WTC11 (cell line): ENCODE measurements around the gene ABHD12. TPM values are rescaled to one million over a fixed set of nuclear protein-coding genes. Genes with fewer than 3 reads are reported as not detected.

Experiments used
- ATAC-seq: fragments of 200-7000 bp; cut with Tn5 transposase; 2 replicates; pipeline ENCODE4 v1.10.0; 2021; ENCODE audit warnings: mild to moderate bottlenecking, moderate library complexity
- CTCF ChIA-PET: fragments of 300-600 bp; sonication (Branson Sonifier 250); formaldehyde crosslinking; loops from one replicate; lab custom pipeline; 2021; ENCODE audit warnings: antibody characterized with exemption; lab: Charles Lee
- POLR2A ChIA-PET: fragments of 350-600 bp; sonication (Branson Sonifier 250); formaldehyde crosslinking; loops from one replicate; lab custom pipeline; 2021; ENCODE audit warnings: antibody characterized with exemption; lab: Charles Lee
- DNase-seq: peaks from one replicate; pipeline ENCODE4 v3.0.0; 2021; ENCODE audit warnings: low spot score
- H3K27ac Mint-ChIP-seq: 2 replicates; pipeline ENCODE4 v1.8.0; 2021; ENCODE audit warnings: mixed read lengths
- H3K27me3 Mint-ChIP-seq: 2 replicates; pipeline ENCODE4 v1.8.0; 2021; ENCODE audit warnings: low read depth, mild to moderate bottlenecking, moderate library complexity, mixed read lengths
- H3K36me3 Mint-ChIP-seq: 2 replicates; pipeline ENCODE4 v1.8.0; 2021; ENCODE audit warnings: mixed read lengths
- H3K4me1 Mint-ChIP-seq: 2 replicates; pipeline ENCODE4 v1.8.0; 2022; ENCODE audit warnings: mixed read lengths
- H3K4me3 Mint-ChIP-seq: 2 replicates; pipeline ENCODE4 v1.8.0; 2021; ENCODE audit warnings: mild to moderate bottlenecking, moderate library complexity, mixed read lengths
- H3K9me3 Mint-ChIP-seq: 2 replicates; pipeline ENCODE4 v1.8.0; 2021; ENCODE audit warnings: mixed read lengths
- CREM ChIP-seq: sonication (generic); formaldehyde crosslinking; IDR thresholded peaks from 2 replicates; pipeline ENCODE4 v1.8.1; 2022; ENCODE audit warnings: mild to moderate bottlenecking, missing genetic modification reagents, moderate library complexity
- FOXP1 ChIP-seq: sonication (generic); formaldehyde crosslinking; IDR thresholded peaks from 2 replicates; pipeline ENCODE4 v1.8.0; 2022; ENCODE audit warnings: missing genetic modification reagents, mild to moderate bottlenecking, moderate library complexity, borderline replicate concordance
- JAZF1 ChIP-seq: fragments of 250-450 bp; sonication (Bioruptor Pico); IDR thresholded peaks from 2 replicates; pipeline ENCODE4 v1.9.0; 2021; ENCODE audit warnings: moderate library complexity, mild to moderate bottlenecking, inconsistent platforms
- MYBL2 ChIP-seq: sonication (generic); formaldehyde crosslinking; IDR thresholded peaks from 2 replicates; pipeline ENCODE4 v1.8.1; 2023; ENCODE audit warnings: mild to moderate bottlenecking, moderate library complexity, missing genetic modification reagents
- NFE2L1 ChIP-seq: sonication (generic); formaldehyde crosslinking; IDR thresholded peaks from 2 replicates; pipeline ENCODE4 v1.8.1; 2023; ENCODE audit warnings: missing genetic modification reagents
- OVOL2 ChIP-seq: fragments of 250-450 bp; sonication (Bioruptor Pico); IDR thresholded peaks from 2 replicates; pipeline ENCODE4 v1.9.0; 2021; ENCODE audit warnings: mild to moderate bottlenecking, borderline replicate concordance
- TEAD1 ChIP-seq: sonication (generic); formaldehyde crosslinking; IDR thresholded peaks from 2 replicates; pipeline ENCODE4 v1.8.0; 2022; ENCODE audit warnings: mild to moderate bottlenecking, missing genetic modification reagents
- TEAD4 ChIP-seq: sonication (generic); formaldehyde crosslinking; IDR thresholded peaks from 2 replicates; pipeline ENCODE4 v1.8.0; 2022; ENCODE audit warnings: mild to moderate bottlenecking, missing genetic modification reagents
- ZNF317 ChIP-seq: sonication (generic); formaldehyde crosslinking; IDR thresholded peaks from 2 replicates; pipeline ENCODE4 v1.8.1; 2023; ENCODE audit warnings: low read depth, mild to moderate bottlenecking, moderate library complexity, missing genetic modification reagents, borderline replicate concordance
- total RNA-seq: library from RNA; stranded (reverse); gene quantifications from 3 replicates; pipeline ENCODE4 v1.2.3, GENCODE V29; 2021
- TF ChIP-seq, protein P1 (sequence below): fragments of 200-600 bp; IDR thresholded peaks from 2 replicates; pipeline ENCODE4 v1.8.0; 2022; ENCODE audit warnings: antibody characterized with exemption
- TF ChIP-seq, protein P2 (sequence below): sonication (generic); formaldehyde crosslinking; IDR thresholded peaks from 2 replicates; pipeline ENCODE4 v1.8.0; 2022; ENCODE audit warnings: missing genetic modification reagents
- TF ChIP-seq, protein P3 (sequence below): fragments of 250-450 bp; sonication (Bioruptor Pico); IDR thresholded peaks from 2 replicates; pipeline ENCODE4 v1.9.0; 2021; ENCODE audit warnings: moderate library complexity, mild to moderate bottlenecking, inconsistent platforms, borderline replicate concordance
- TF ChIP-seq, protein P4 (sequence below): sonication (generic); formaldehyde crosslinking; IDR thresholded peaks from 2 replicates; pipeline ENCODE4 v1.8.0; 2023; ENCODE audit warnings: missing genetic modification reagents
- TF ChIP-seq, protein P5 (sequence below): sonication (generic); formaldehyde crosslinking; IDR thresholded peaks from 2 replicates; pipeline ENCODE4 v1.8.1; 2023; ENCODE audit warnings: mild to moderate bottlenecking, missing genetic modification reagents, borderline replicate concordance
- TF ChIP-seq, protein P6 (sequence below): sonication (generic); formaldehyde crosslinking; IDR thresholded peaks from 2 replicates; pipeline ENCODE4 v1.8.0; 2023; ENCODE audit warnings: missing genetic modification reagents, mild to moderate bottlenecking, borderline replicate concordance
- TF ChIP-seq, protein P7 (sequence below): fragments of 250-450 bp; sonication (Bioruptor Pico); IDR thresholded peaks from 2 replicates; pipeline ENCODE4 v1.9.0; 2021; ENCODE audit warnings: mild to moderate bottlenecking

The ABHD12 gene
- total RNA-seq, 1 experiment from 2014 or later: 63.1 TPM

DNA sequence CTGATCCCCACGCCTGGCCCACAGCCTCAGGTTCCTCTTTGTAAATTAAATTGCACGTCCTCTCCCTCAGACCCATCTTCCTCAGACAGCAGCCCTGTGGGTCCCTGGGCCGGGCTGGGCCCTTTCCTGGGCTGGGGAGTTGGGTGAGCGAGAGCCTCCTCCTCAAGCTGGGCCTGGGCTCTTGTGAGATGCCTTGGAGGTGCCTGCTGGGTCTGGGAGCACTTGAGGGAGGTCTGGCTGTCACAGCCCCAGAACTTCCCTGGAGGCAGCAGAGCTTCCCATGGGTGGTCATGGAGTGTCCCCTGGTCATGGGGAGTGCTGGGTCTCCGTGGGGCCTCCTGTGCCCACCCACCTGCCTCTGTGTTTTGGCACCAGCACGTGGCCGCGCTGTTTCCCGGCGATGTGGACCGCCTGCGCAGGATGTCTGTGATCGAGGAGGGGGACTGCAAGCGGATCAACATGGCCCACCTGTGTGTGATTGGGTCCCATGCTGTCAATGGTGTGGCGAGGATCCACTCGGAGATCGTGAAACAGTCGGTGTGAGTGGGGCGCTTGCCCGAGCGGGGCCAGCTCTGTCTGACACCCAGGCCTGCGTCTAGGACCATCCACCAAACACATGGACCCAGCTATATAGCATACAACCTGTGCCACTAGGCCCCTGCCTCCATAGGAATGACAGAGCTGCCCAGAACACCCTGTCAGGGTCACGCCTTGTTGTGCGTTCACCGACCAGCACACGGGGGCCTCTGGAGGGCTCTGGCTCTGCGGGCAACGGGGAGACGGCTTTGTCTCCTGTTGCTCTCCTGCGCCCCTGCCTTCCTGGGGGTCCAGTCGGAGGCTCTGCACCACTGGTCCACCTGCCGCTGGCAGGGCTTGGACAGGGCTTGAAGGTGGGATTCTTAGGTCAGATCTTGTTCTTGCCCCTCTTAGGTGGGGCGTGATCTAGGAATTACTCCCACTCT lies 109.8 kb downstream of the ABHD12 start:
- H3K36me3 Mint-ChIP-seq: peaks cover 33% of the 10 kb centered on the region
- DNase-seq (peak; percentile 6), ATAC-seq (no peak)
- H3K27ac Mint-ChIP-seq: no peak overlapping the region
- CTCF ChIA-PET: interaction anchor here (1.5 kb wide), 1 partner anchor 15 kb away, joined by 4 read pairs; no protein-coding TSS in a partner anchor
- no peaks in the 10 kb centered on the region for H3K4me1 Mint-ChIP-seq
- H3K27me3 Mint-ChIP-seq: no peaks in the 10 kb centered on the region
- H3K4me3 Mint-ChIP-seq: no peak overlapping the region
- TF ChIP-seq MYBL2 (CRISPR knock-in tag) (no peak), ZNF317 (no peak), NFE2L1 (no peak), TEAD1 (CRISPR knock-in tag) (no peak), TEAD4 (CRISPR knock-in tag) (no peak), CREM (CRISPR knock-in tag) (no peak), JAZF1 (CRISPR knock-in tag) (no peak), OVOL2 (CRISPR knock-in tag) (no peak), FOXP1 (CRISPR knock-in tag) (no peak)
- TF ChIP-seq, protein P1, sequence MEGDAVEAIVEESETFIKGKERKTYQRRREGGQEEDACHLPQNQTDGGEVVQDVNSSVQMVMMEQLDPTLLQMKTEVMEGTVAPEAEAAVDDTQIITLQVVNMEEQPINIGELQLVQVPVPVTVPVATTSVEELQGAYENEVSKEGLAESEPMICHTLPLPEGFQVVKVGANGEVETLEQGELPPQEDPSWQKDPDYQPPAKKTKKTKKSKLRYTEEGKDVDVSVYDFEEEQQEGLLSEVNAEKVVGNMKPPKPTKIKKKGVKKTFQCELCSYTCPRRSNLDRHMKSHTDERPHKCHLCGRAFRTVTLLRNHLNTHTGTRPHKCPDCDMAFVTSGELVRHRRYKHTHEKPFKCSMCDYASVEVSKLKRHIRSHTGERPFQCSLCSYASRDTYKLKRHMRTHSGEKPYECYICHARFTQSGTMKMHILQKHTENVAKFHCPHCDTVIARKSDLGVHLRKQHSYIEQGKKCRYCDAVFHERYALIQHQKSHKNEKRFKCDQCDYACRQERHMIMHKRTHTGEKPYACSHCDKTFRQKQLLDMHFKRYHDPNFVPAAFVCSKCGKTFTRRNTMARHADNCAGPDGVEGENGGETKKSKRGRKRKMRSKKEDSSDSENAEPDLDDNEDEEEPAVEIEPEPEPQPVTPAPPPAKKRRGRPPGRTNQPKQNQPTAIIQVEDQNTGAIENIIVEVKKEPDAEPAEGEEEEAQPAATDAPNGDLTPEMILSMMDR: no peak
- TF ChIP-seq, protein P2, sequence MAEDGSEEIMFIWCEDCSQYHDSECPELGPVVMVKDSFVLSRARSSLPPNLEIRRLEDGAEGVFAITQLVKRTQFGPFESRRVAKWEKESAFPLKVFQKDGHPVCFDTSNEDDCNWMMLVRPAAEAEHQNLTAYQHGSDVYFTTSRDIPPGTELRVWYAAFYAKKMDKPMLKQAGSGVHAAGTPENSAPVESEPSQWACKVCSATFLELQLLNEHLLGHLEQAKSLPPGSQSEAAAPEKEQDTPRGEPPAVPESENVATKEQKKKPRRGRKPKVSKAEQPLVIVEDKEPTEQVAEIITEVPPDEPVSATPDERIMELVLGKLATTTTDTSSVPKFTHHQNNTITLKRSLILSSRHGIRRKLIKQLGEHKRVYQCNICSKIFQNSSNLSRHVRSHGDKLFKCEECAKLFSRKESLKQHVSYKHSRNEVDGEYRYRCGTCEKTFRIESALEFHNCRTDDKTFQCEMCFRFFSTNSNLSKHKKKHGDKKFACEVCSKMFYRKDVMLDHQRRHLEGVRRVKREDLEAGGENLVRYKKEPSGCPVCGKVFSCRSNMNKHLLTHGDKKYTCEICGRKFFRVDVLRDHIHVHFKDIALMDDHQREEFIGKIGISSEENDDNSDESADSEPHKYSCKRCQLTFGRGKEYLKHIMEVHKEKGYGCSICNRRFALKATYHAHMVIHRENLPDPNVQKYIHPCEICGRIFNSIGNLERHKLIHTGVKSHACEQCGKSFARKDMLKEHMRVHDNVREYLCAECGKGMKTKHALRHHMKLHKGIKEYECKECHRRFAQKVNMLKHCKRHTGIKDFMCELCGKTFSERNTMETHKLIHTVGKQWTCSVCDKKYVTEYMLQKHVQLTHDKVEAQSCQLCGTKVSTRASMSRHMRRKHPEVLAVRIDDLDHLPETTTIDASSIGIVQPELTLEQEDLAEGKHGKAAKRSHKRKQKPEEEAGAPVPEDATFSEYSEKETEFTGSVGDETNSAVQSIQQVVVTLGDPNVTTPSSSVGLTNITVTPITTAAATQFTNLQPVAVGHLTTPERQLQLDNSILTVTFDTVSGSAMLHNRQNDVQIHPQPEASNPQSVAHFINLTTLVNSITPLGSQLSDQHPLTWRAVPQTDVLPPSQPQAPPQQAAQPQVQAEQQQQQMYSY (CRISPR knock-in tag): no peak
- TF ChIP-seq, protein P3, sequence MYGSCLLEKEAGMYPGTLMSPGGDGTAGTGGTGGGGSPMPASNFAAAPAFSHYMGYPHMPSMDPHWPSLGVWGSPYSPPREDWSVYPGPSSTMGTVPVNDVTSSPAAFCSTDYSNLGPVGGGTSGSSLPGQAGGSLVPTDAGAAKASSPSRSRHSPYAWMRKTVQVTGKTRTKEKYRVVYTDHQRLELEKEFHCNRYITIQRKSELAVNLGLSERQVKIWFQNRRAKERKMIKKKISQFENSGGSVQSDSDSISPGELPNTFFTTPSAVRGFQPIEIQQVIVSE (CRISPR knock-in tag): no peak
- TF ChIP-seq, protein P4, sequence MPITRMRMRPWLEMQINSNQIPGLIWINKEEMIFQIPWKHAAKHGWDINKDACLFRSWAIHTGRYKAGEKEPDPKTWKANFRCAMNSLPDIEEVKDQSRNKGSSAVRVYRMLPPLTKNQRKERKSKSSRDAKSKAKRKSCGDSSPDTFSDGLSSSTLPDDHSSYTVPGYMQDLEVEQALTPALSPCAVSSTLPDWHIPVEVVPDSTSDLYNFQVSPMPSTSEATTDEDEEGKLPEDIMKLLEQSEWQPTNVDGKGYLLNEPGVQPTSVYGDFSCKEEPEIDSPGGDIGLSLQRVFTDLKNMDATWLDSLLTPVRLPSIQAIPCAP (CRISPR knock-in tag): no peak
- TF ChIP-seq, protein P5, sequence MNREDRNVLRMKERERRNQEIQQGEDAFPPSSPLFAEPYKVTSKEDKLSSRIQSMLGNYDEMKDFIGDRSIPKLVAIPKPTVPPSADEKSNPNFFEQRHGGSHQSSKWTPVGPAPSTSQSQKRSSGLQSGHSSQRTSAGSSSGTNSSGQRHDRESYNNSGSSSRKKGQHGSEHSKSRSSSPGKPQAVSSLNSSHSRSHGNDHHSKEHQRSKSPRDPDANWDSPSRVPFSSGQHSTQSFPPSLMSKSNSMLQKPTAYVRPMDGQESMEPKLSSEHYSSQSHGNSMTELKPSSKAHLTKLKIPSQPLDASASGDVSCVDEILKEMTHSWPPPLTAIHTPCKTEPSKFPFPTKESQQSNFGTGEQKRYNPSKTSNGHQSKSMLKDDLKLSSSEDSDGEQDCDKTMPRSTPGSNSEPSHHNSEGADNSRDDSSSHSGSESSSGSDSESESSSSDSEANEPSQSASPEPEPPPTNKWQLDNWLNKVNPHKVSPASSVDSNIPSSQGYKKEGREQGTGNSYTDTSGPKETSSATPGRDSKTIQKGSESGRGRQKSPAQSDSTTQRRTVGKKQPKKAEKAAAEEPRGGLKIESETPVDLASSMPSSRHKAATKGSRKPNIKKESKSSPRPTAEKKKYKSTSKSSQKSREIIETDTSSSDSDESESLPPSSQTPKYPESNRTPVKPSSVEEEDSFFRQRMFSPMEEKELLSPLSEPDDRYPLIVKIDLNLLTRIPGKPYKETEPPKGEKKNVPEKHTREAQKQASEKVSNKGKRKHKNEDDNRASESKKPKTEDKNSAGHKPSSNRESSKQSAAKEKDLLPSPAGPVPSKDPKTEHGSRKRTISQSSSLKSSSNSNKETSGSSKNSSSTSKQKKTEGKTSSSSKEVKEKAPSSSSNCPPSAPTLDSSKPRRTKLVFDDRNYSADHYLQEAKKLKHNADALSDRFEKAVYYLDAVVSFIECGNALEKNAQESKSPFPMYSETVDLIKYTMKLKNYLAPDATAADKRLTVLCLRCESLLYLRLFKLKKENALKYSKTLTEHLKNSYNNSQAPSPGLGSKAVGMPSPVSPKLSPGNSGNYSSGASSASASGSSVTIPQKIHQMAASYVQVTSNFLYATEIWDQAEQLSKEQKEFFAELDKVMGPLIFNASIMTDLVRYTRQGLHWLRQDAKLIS (CRISPR knock-in tag): no peak
- TF ChIP-seq, protein P6, sequence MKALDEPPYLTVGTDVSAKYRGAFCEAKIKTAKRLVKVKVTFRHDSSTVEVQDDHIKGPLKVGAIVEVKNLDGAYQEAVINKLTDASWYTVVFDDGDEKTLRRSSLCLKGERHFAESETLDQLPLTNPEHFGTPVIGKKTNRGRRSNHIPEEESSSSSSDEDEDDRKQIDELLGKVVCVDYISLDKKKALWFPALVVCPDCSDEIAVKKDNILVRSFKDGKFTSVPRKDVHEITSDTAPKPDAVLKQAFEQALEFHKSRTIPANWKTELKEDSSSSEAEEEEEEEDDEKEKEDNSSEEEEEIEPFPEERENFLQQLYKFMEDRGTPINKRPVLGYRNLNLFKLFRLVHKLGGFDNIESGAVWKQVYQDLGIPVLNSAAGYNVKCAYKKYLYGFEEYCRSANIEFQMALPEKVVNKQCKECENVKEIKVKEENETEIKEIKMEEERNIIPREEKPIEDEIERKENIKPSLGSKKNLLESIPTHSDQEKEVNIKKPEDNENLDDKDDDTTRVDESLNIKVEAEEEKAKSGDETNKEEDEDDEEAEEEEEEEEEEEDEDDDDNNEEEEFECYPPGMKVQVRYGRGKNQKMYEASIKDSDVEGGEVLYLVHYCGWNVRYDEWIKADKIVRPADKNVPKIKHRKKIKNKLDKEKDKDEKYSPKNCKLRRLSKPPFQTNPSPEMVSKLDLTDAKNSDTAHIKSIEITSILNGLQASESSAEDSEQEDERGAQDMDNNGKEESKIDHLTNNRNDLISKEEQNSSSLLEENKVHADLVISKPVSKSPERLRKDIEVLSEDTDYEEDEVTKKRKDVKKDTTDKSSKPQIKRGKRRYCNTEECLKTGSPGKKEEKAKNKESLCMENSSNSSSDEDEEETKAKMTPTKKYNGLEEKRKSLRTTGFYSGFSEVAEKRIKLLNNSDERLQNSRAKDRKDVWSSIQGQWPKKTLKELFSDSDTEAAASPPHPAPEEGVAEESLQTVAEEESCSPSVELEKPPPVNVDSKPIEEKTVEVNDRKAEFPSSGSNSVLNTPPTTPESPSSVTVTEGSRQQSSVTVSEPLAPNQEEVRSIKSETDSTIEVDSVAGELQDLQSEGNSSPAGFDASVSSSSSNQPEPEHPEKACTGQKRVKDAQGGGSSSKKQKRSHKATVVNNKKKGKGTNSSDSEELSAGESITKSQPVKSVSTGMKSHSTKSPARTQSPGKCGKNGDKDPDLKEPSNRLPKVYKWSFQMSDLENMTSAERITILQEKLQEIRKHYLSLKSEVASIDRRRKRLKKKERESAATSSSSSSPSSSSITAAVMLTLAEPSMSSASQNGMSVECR (CRISPR knock-in tag): no peak
- TF ChIP-seq, protein P7, sequence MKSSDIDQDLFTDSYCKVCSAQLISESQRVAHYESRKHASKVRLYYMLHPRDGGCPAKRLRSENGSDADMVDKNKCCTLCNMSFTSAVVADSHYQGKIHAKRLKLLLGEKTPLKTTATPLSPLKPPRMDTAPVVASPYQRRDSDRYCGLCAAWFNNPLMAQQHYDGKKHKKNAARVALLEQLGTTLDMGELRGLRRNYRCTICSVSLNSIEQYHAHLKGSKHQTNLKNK: no peak
- POLR2A ChIA-PET: no interaction called here
- no peaks in the 10 kb centered on the region for H3K9me3 Mint-ChIP-seq
